Loucy (cell line): ENCODE results near the gene TRAT1.

Experiments
- H2AFZ ChIP-seq: fragments of 200-600 bp; sonication (generic); 2 replicates; pipeline ENCODE4 v1.6.0; 2016; ENCODE audit warnings: antibody characterized with exemption, mild to moderate bottlenecking, low read length, moderate library complexity
- H3F3A ChIP-seq: fragments of 200-600 bp; 2 replicates; pipeline ENCODE4 v1.6.0; 2016; ENCODE audit warnings: antibody characterized with exemption, low read depth, mild to moderate bottlenecking
- H3K27me3 ChIP-seq: fragments of 200-600 bp; sonication (generic); 2 replicates; pipeline ENCODE4 v1.6.1; 2014; ENCODE audit warnings: low read length, mild to moderate bottlenecking; ENCODE audit not compliant: insufficient read depth, poor library complexity, severe bottlenecking
- H3K36me3 ChIP-seq: fragments of 200-600 bp; sonication (generic); 2 replicates; pipeline ENCODE4 v1.6.1; 2016; ENCODE audit warnings: low read length; ENCODE audit not compliant: insufficient read depth
- H3K4me1 ChIP-seq: fragments of 200-600 bp; sonication (generic); 2 replicates; pipeline ENCODE4 v1.5.1; 2014; ENCODE audit warnings: low read length, mild to moderate bottlenecking; ENCODE audit not compliant: insufficient read depth, poor library complexity, severe bottlenecking
- H3K4me2 ChIP-seq: fragments of 200-600 bp; sonication (generic); 2 replicates; pipeline ENCODE4 v1.6.0; 2014; ENCODE audit warnings: antibody characterized with exemption, low read length, low read depth, mild to moderate bottlenecking; ENCODE audit not compliant: poor library complexity, severe bottlenecking
- H3K4me3 ChIP-seq: fragments of 200-600 bp; sonication (generic); 2 replicates; pipeline ENCODE4 v1.5.1; 2014; ENCODE audit warnings: low read length, mild to moderate bottlenecking, mixed read lengths; ENCODE audit not compliant: poor library complexity, severe bottlenecking
- H3K79me2 ChIP-seq: fragments of 200-600 bp; sonication (generic); 2 replicates; pipeline ENCODE4 v1.6.1; 2014; ENCODE audit warnings: low read length; ENCODE audit not compliant: insufficient read depth
- H3K9ac ChIP-seq: fragments of 200-600 bp; sonication (generic); 2 replicates; pipeline ENCODE4 v1.6.0; 2014; ENCODE audit warnings: mild to moderate bottlenecking, low read depth, low read length, moderate library complexity; ENCODE audit not compliant: poor library complexity, severe bottlenecking
- H3K9me2 ChIP-seq: fragments of 200-600 bp; sonication (generic); replicated peaks from 2 replicates; pipeline ENCODE4 v1.6.1; 2016; ENCODE audit warnings: low read depth, low read length, mixed read lengths
- H3K9me3 ChIP-seq: fragments of 200-600 bp; sonication (generic); 2 replicates; pipeline ENCODE4 v1.6.1; 2014; ENCODE audit warnings: mild to moderate bottlenecking, antibody characterized with exemption, low read length, low read depth; ENCODE audit not compliant: insufficient read depth
- H4K20me1 ChIP-seq: fragments of 200-600 bp; sonication (generic); 2 replicates; pipeline ENCODE4 v1.6.0; 2014; ENCODE audit warnings: antibody characterized with exemption, low read length, mild to moderate bottlenecking; ENCODE audit not compliant: insufficient read depth, poor library complexity, severe bottlenecking
- CTCF ChIP-seq: fragments of 200-600 bp; sonication (generic); conservative IDR thresholded peaks from 2 replicates; pipeline ENCODE4 v1.5.1; 2014; ENCODE audit warnings: mild to moderate bottlenecking, antibody characterized with exemption, low read length
- EZH2phosphoT487 ChIP-seq: fragments of 200-600 bp; IDR thresholded peaks from 2 replicates; pipeline ENCODE4 v1.6.1; 2018; ENCODE audit warnings: antibody characterized with exemption, mild to moderate bottlenecking, moderate library complexity, borderline replicate concordance

The TRAT1 gene

GRCh38 chr3:108849075-108849474 lies 26.5 kb downstream of the TRAT1 start:
- Histone ChIP-seq H4K20me1 (no peaks in the 10 kb centered on the region), H3K4me2 (no peak overlapping the region), H3K9ac (no peak overlapping the region), H3F3A (no peaks in the 10 kb centered on the region), H3K4me1 (no peaks in the 10 kb centered on the region), H3K4me3 (no peak overlapping the region), H3K27me3 (no peaks in the 10 kb centered on the region), H3K9me2 (no peaks in the 10 kb centered on the region), H3K9me3 (no peaks in the 10 kb centered on the region), H3K79me2 (no peaks in the 10 kb centered on the region), H2AFZ (no peak overlapping the region), H3K36me3 (peaks cover 55% of the 10 kb centered on the region; the same call in 1 of the 2 replicates)
- no peak for TF ChIP-seq EZH2phosphoT487
- no peak for TF ChIP-seq CTCF

- H3K9me3 ChIP-seq, result no peaks in the 10 kb centered on the region
- TF ChIP-seq CTCF, result no peak
- TF ChIP-seq EZH2phosphoT487, result no peak
- no peaks in the 10 kb centered on the region for H3F3A ChIP-seq
- no peak overlapping the region for H3K4me3 ChIP-seq
- H3K9ac ChIP-seq, result no peak overlapping the region
- H3K36me3 ChIP-seq, result peaks cover 12% of the 10 kb centered on the region
- H3K27me3 ChIP-seq, result no peaks in the 10 kb centered on the region
- H2AFZ ChIP-seq, result no peak overlapping the region
- H3K4me2 ChIP-seq, result no peak overlapping the region
- no peaks in the 10 kb centered on the region for H3K79me2 ChIP-seq
- H4K20me1 ChIP-seq, result no peaks in the 10 kb centered on the region
- no peaks in the 10 kb centered on the region for H3K9me2 ChIP-seq
- no peaks in the 10 kb centered on the region for H3K4me1 ChIP-seq
Measured at GRCh38 chr3:108861401-108861800, 38.8 kb downstream of the TRAT1 start.

GRCh38 chr3:108862865-108863798 lies 40.5 kb downstream of the TRAT1 start:
- Histone ChIP-seq H3K4me1 (no peaks in the 10 kb centered on the region), H3K9me3 (no peaks in the 10 kb centered on the region), H4K20me1 (no peaks in the 10 kb centered on the region), H3K27me3 (no peaks in the 10 kb centered on the region), H2AFZ (no peak overlapping the region), H3K36me3 (peaks cover 3% of the 10 kb centered on the region; the same call in 1 of the 2 replicates), H3F3A (no peaks in the 10 kb centered on the region), H3K4me2 (no peak overlapping the region), H3K79me2 (no peaks in the 10 kb centered on the region), H3K9me2 (no peaks in the 10 kb centered on the region), H3K9ac (no peak overlapping the region), H3K4me3 (no peak overlapping the region)
- TF ChIP-seq CTCF, result no peak
- TF ChIP-seq EZH2phosphoT487, result no peak
